ENCODE measurements around the gene MAPK4.
"Not testable (repeated sequence)": the region's sequence is repeated elsewhere in the genome, so short reads cannot be mapped to it uniquely, and the experiment has no call there.

MAPK4 gene

GRCh38 chr18:50578030-50578429, 18.1 kb downstream of the MAPK4 start:
- DNase-seq: no peak

GRCh38 chr18:50578651-50579050, 18.8 kb downstream of the MAPK4 start:
- DNase-seq: no peak

- DNase-seq: no peak
Observed at GRCh38 chr18:50579061-50579774, 19.3 kb downstream of the MAPK4 start.

GRCh38 chr18:50581517-50581916, 21.6 kb downstream of the MAPK4 start:
- no peak for DNase-seq

- DNase-seq: no peak
Observed at GRCh38 chr18:50582500-50582899, 22.6 kb downstream of the MAPK4 start.

GRCh38 chr18:50586710-50587109, 26.8 kb downstream of the MAPK4 start:
- DNase-seq: no peak

- DNase-seq: no peak
Observed at GRCh38 chr18:50590593-50590992, 30.7 kb downstream of the MAPK4 start.

- no peak for DNase-seq
Observed at GRCh38 chr18:50594012-50594411, 34.1 kb downstream of the MAPK4 start.

GRCh38 chr18:50594942-50595341, 35.1 kb downstream of the MAPK4 start:
- no peak for DNase-seq

GRCh38 chr18:50602466-50602865, 42.6 kb downstream of the MAPK4 start:
- DNase-seq: no peak

GRCh38 chr18:50606609-50607008, 46.7 kb downstream of the MAPK4 start:
- no peak for DNase-seq

GRCh38 chr18:50607378-50607926, 47.6 kb downstream of the MAPK4 start:
- DNase-seq: no peak

- not testable (repeated sequence) for DNase-seq
Observed at GRCh38 chr18:50609171-50609570, 49.3 kb downstream of the MAPK4 start.

- no peak for DNase-seq
Observed at GRCh38 chr18:50610349-50610748, 50.5 kb downstream of the MAPK4 start.

- DNase-seq: no peak
Observed at GRCh38 chr18:50611529-50611941, 51.6 kb downstream of the MAPK4 start.

GRCh38 chr18:50614838-50615237, 55.0 kb downstream of the MAPK4 start:
- no peak for DNase-seq

GRCh38 chr18:50616484-50617048, 56.7 kb downstream of the MAPK4 start:
- DNase-seq: no peak

- no peak for DNase-seq
Observed at GRCh38 chr18:50619861-50620275, 60.0 kb downstream of the MAPK4 start.

- DNase-seq: no peak
Observed at GRCh38 chr18:50620319-50620718, 60.4 kb downstream of the MAPK4 start.

- no peak for DNase-seq
Observed at GRCh38 chr18:50621366-50621765, 61.5 kb downstream of the MAPK4 start.

- no peak for DNase-seq
Observed at GRCh38 chr18:50622320-50622719, 62.4 kb downstream of the MAPK4 start.

- DNase-seq: no peak
Observed at GRCh38 chr18:50622865-50623393, 63.0 kb downstream of the MAPK4 start.

GRCh38 chr18:50623694-50624352, 63.9 kb downstream of the MAPK4 start:
- no peak for DNase-seq

GRCh38 chr18:50624981-50625380, 65.1 kb downstream of the MAPK4 start:
- DNase-seq: no peak
